HCT116 (cell line): ENCODE results near the gene INCA1. TPM values are rescaled to one million over a fixed set of nuclear protein-coding genes. Genes with fewer than 3 reads are reported as not detected.

Experiments used
- ATAC-seq: fragments of 200-7000 bp; cut with Tn5 transposase; 2 replicates; pipeline ENCODE4 v1.9.1; 2020; ENCODE audit warnings: mild to moderate bottlenecking, moderate library complexity
- BruUV-seq: library from RNA; stranded (reverse); fragments of 400-500 nt; replicated peaks from 2 replicates; lab custom pipeline; 2021; lab: Mats Ljungman, UMichigan
- CTCF ChIA-PET: fragments of 300-600 bp; sonication (Branson Sonifier 250); formaldehyde crosslinking; loops from one replicate; lab custom pipeline; 2021; ENCODE audit warnings: antibody characterized with exemption; lab: Charles Lee
- POLR2A ChIA-PET: fragments of 300-600, 350-600 bp; sonication (Branson Sonifier 250); formaldehyde crosslinking; loops from one replicate; lab custom pipeline; 2021; ENCODE audit warnings: antibody characterized with exemption; lab: Charles Lee
- RAD21 ChIA-PET, 2 experiments: fragments of 300-600 bp; sonication (Branson Sonifier 250); formaldehyde crosslinking; loops; one replicate each; lab custom pipeline; 2023; ENCODE audit warnings: low total read pairs in 2 of 2; ENCODE audit not compliant: uncharacterized antibody in 2 of 2, unreplicated experiment in 2 of 2, low non-redundant PET in 1 of 2; lab: Charles Lee
- DNase-seq: peaks from one replicate; pipeline ENCODE4 v3.0.0-alpha.2; 2010; ENCODE audit warnings: low read depth, low spot score
- H2AFZ ChIP-seq: fragments of 200-600 bp; shearing (Covaris generic), sonication (generic); 2 replicates; pipeline ENCODE4 v1.6.1; 2017; ENCODE audit warnings: low read depth, mixed run types, mixed read lengths, antibody characterized with exemption, low read length; ENCODE audit not compliant: poor library complexity, severe bottlenecking
- H3K27ac ChIP-seq: 2 replicates; pipeline ENCODE4 v1.5.1; 2012; ENCODE audit warnings: low read depth, low read length
- H3K27me3 ChIP-seq: fragments of 200-600 bp; sonication (generic); 2 replicates; pipeline ENCODE4 v1.6.1; 2016; ENCODE audit warnings: mixed run types, low read length, mixed read lengths; ENCODE audit not compliant: insufficient read depth
- H3K36me3 ChIP-seq, 2 experiments: fragments of 200-500 bp in 1 of 2; fragments of 200-600 bp in 1 of 2; sonication (Bioruptor generic) in 1 of 2; sonication (generic) in 1 of 2; 2 replicates each; pipeline versions ENCODE4 v1.5.1 to v1.6.1; 2014 to 2016; ENCODE audit warnings: low read length in 2 of 2, inconsistent platforms in 1 of 2, mixed read lengths in 1 of 2, mixed run types in 1 of 2; ENCODE audit not compliant: insufficient read depth in 2 of 2, control insufficient read depth in 1 of 2
- H3K4me1 ChIP-seq, 2 experiments: fragments of 200-600 bp in 1 of 2; sonication (generic) in 1 of 2; 2 replicates each; pipeline versions ENCODE4 v1.5.1 to v1.6.1; 2012 to 2017; ENCODE audit warnings: low read length in 2 of 2, inconsistent platforms in 1 of 2, mild to moderate bottlenecking in 1 of 2, mixed read lengths in 1 of 2, mixed run types in 1 of 2, moderate library complexity in 1 of 2; ENCODE audit not compliant: insufficient read depth in 2 of 2, control insufficient read depth in 1 of 2
- H3K4me2 ChIP-seq: fragments of 200-600 bp; sonication (generic); 2 replicates; pipeline ENCODE4 v1.6.1; 2017; ENCODE audit warnings: mixed run types, low read length, mixed read lengths
- H3K4me3 ChIP-seq, 2 experiments: fragments of 200-600 bp in 1 of 2; sonication (generic) in 1 of 2; replicated peaks in 1 of 2; 2 replicates each; pipeline ENCODE4 v1.5.1; 2011 to 2016; ENCODE audit warnings: low read length in 2 of 2, control low read depth in 1 of 2, low read depth in 1 of 2, mild to moderate bottlenecking in 1 of 2, mixed read lengths in 1 of 2, mixed run types in 1 of 2
- H3K79me2 ChIP-seq: fragments of 200-600 bp; sonication (generic); 2 replicates; pipeline ENCODE4 v1.6.1; 2017; ENCODE audit warnings: mild to moderate bottlenecking, mixed run types, low read length, moderate library complexity, mixed read lengths; ENCODE audit not compliant: insufficient read depth
- H3K9ac ChIP-seq: fragments of 200-600 bp; sonication (generic); 2 replicates; pipeline ENCODE4 v1.6.1; 2016; ENCODE audit warnings: low read length, mixed read lengths
- H3K9me2 ChIP-seq: fragments of 200-600 bp; sonication (generic), shearing (Covaris generic); 2 replicates; pipeline ENCODE4 v1.6.1; 2017; ENCODE audit warnings: mixed run types, mild to moderate bottlenecking, moderate library complexity; ENCODE audit not compliant: insufficient read depth
- H3K9me3 ChIP-seq, 2 experiments: fragments of 200-500 bp in 1 of 2; fragments of 200-600 bp in 1 of 2; sonication (Bioruptor generic) in 1 of 2; sonication (generic) in 1 of 2; 2 replicates each; pipeline ENCODE4 v1.6.1; 2014 to 2017; ENCODE audit warnings: low read length in 2 of 2, mixed read lengths in 2 of 2, inconsistent platforms in 1 of 2, low read depth in 1 of 2, mild to moderate bottlenecking in 1 of 2, mixed run types in 1 of 2, moderate library complexity in 1 of 2; ENCODE audit not compliant: control insufficient read depth in 1 of 2, insufficient read depth in 1 of 2
- H4K20me1 ChIP-seq: fragments of 200-600 bp; sonication (generic), shearing (Covaris generic); 2 replicates; pipeline ENCODE4 v1.6.1; 2017; ENCODE audit warnings: mixed run types, mild to moderate bottlenecking, moderate library complexity; ENCODE audit not compliant: insufficient read depth
- CBX3 ChIP-seq: IDR thresholded peaks from 2 replicates; pipeline ENCODE4 v1.6.1; 2012; ENCODE audit warnings: low read depth
- EGR1 ChIP-seq: IDR thresholded peaks from 2 replicates; pipeline ENCODE4 v1.6.1; 2012; ENCODE audit warnings: low read depth
- ELF1 ChIP-seq: IDR thresholded peaks from 2 replicates; pipeline ENCODE4 v1.6.1; 2012; ENCODE audit warnings: low read depth, borderline replicate concordance
- FOSL1 ChIP-seq: IDR thresholded peaks from 2 replicates; pipeline ENCODE4 v1.6.1; 2012; ENCODE audit warnings: low read depth
- JUND ChIP-seq: IDR thresholded peaks from 2 replicates; pipeline ENCODE4 v1.6.1; 2012
- POLR2A ChIP-seq: IDR thresholded peaks from 2 replicates; pipeline ENCODE4 v1.7.0; 2011; ENCODE audit warnings: borderline replicate concordance; ENCODE audit not compliant: insufficient read depth, insufficient read length; ENCODE audit errors: extremely low read depth
- RAD21 ChIP-seq: IDR thresholded peaks from 2 replicates; pipeline ENCODE4 v1.6.1; 2012; ENCODE audit warnings: low read depth, mild to moderate bottlenecking
- SP1 ChIP-seq: IDR thresholded peaks from 2 replicates; pipeline ENCODE4 v1.6.1; 2012; ENCODE audit warnings: low read depth
- SRF ChIP-seq: IDR thresholded peaks from 2 replicates; pipeline ENCODE4 v1.6.1; 2012; ENCODE audit warnings: low read depth
- ZBTB33 ChIP-seq: IDR thresholded peaks from 2 replicates; pipeline ENCODE4 v1.6.1; 2011; ENCODE audit warnings: mild to moderate bottlenecking, low read length, moderate library complexity; ENCODE audit not compliant: insufficient replicate concordance; ENCODE audit errors: extremely low read depth
- ZFX ChIP-seq: fragments of 450-650 bp; IDR thresholded peaks from 2 replicates; pipeline ENCODE4 v1.6.1; 2017
- intact Hi-C: fragments of 100-400 bp; cut with micrococcal nuclease; formaldehyde crosslinking; loops from 2 replicates; pipeline ENCODE4 v1.10.0; 2022
- total RNA-seq: library from RNA; stranded (reverse); gene quantifications from one replicate; pipeline ENCODE4 v1.2.1, GENCODE V29; 2021; ENCODE audit not compliant: unreplicated experiment
- TF ChIP-seq, protein P1 (sequence below): IDR thresholded peaks from 2 replicates; pipeline ENCODE4 v1.6.1; 2012; ENCODE audit warnings: low read depth

Gene INCA1
- total RNA-seq, 1 experiment from 2014 or later, result 0.74 TPM

GRCh38 chr17:5002121-5002788 lies 4.9 kb upstream of the INCA1 start:
- Histone ChIP-seq H3K27ac (no peak overlapping the region), H2AFZ (no peak overlapping the region), H3K9me2 (no peaks in the 10 kb centered on the region)
- no peak for DNase-seq
- POLR2A ChIA-PET, result no interaction called here
- no peak for ATAC-seq
- TF ChIP-seq ELF1 (no peak), SRF (no peak), JUND (no peak), EGR1 (no peak), POLR2A (no peak), FOSL1 (no peak), SP1 (no peak), CBX3 (no peak), ZBTB33 (no peak), ZFX (no peak), RAD21 (no peak)
- TF ChIP-seq, protein P1, sequence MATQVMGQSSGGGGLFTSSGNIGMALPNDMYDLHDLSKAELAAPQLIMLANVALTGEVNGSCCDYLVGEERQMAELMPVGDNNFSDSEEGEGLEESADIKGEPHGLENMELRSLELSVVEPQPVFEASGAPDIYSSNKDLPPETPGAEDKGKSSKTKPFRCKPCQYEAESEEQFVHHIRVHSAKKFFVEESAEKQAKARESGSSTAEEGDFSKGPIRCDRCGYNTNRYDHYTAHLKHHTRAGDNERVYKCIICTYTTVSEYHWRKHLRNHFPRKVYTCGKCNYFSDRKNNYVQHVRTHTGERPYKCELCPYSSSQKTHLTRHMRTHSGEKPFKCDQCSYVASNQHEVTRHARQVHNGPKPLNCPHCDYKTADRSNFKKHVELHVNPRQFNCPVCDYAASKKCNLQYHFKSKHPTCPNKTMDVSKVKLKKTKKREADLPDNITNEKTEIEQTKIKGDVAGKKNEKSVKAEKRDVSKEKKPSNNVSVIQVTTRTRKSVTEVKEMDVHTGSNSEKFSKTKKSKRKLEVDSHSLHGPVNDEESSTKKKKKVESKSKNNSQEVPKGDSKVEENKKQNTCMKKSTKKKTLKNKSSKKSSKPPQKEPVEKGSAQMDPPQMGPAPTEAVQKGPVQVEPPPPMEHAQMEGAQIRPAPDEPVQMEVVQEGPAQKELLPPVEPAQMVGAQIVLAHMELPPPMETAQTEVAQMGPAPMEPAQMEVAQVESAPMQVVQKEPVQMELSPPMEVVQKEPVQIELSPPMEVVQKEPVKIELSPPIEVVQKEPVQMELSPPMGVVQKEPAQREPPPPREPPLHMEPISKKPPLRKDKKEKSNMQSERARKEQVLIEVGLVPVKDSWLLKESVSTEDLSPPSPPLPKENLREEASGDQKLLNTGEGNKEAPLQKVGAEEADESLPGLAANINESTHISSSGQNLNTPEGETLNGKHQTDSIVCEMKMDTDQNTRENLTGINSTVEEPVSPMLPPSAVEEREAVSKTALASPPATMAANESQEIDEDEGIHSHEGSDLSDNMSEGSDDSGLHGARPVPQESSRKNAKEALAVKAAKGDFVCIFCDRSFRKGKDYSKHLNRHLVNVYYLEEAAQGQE, result no peak
- TF ChIP-seq, all 23 proteins: peak for 0
- H3K4me1 ChIP-seq, result peaks cover 9 to 25% of the 10 kb centered on the region in 2 experiments
- RAD21 ChIA-PET, result no interaction called here
- H3K4me2 ChIP-seq, result no peak overlapping the region
- peaks cover 36 to 46% of the 10 kb centered on the region in 2 experiments for H3K36me3 ChIP-seq
- intact Hi-C loops, result no loop called here
- no peak overlapping the region for H3K9ac ChIP-seq
- no peak overlapping the region for H3K4me3 ChIP-seq
- no peaks in the 10 kb centered on the region for H3K27me3 ChIP-seq
- peaks cover 34% of the 10 kb centered on the region for H3K79me2 ChIP-seq
- no peaks in the 10 kb centered on the region for H3K9me3 ChIP-seq
- BruUV-seq, result no TSS peak
- CTCF ChIA-PET, result no interaction called here
- no peaks in the 10 kb centered on the region for H4K20me1 ChIP-seq
